ENCODE data around the gene APOBEC3B.
"Not testable (repeated sequence)": the region's sequence is repeated elsewhere in the genome, so short reads cannot be mapped to it uniquely, and the experiment has no call there.

Gene APOBEC3B

GRCh38 chr22:39031434-39032295 is 49.5 kb downstream of the APOBEC3B start:
- not testable (repeated sequence) for DNase-seq (ENCODE audit: low spot score)

- not testable (repeated sequence) for DNase-seq (ENCODE audit: low spot score)
Observed at GRCh38 chr22:39037071-39037470, 54.9 kb downstream of the APOBEC3B start.

GRCh38 chr22:39039306-39040126 is 57.4 kb downstream of the APOBEC3B start:
- DNase-seq (ENCODE audit: low spot score): no peak

- not testable (repeated sequence) for DNase-seq (ENCODE audit: low spot score)
Observed at GRCh38 chr22:39040155-39040537, 58.0 kb downstream of the APOBEC3B start.

- DNase-seq (ENCODE audit: low spot score): not testable (repeated sequence)
Observed at GRCh38 chr22:39040538-39041296, 58.6 kb downstream of the APOBEC3B start, which contains the start of gene APOBEC3F. APOBEC3F (plus strand) TSS chr22:39040864; CDS start chr22:39040961, 97 bp downstream.

GRCh38 chr22:39041908-39042307 is 59.8 kb downstream of the APOBEC3B start:
- no peak for DNase-seq (ENCODE audit: low spot score)
